Peyer's patch (tissue), 4 donors: ENCODE measurements around the gene SEMA5B.

Source experiments
- CTCF ChIP-seq, 6 experiments: fragments of 450-650 bp in 4 of 6; fragments of 200-600 bp in 2 of 6; sonication (generic) in 1 of 6; IDR thresholded peaks; one replicate each; pipeline ENCODE4 v1.5.1; 2017 to 2019; ENCODE audit warnings: antibody characterized with exemption in 6 of 6, mild to moderate bottlenecking in 3 of 6, moderate library complexity in 1 of 6
- POLR2A ChIP-seq, 2 donors: fragments of 450-650 bp; IDR thresholded peaks; one replicate each; pipeline ENCODE4 v1.5.1; 2017; ENCODE audit warnings: antibody characterized with exemption in 2 of 2, mild to moderate bottlenecking in 2 of 2, moderate library complexity in 2 of 2

DNA sequence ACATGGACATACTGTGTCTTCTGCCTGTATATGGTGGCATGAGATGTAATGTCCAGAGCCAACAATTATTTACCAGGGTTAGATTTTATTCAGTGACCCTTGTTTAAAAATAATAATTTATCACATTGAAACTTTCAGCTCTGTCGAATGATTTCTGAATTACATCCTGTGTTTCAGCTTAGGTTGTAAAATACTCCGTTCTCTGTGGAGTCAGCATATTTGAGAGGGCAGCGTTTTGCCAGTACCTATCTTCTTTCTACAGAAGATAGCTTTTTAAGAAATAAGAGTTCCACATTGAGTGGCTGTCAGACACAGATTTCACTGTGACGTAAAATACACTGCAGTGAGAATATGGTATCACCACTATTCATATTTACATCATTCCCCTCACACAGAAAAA is 147.4 kb downstream of the SEMA5B start:
- TF ChIP-seq CTCF (IDR thresholded peaks at IDR 0.05), result no peak
- TF ChIP-seq POLR2A (IDR thresholded peaks at IDR 0.05), result no peak
